ENCODE results near the gene THSD7B.
"Not testable (repeated sequence)": the region's sequence is repeated elsewhere in the genome, so short reads cannot be mapped to it uniquely, and the experiment has no call there.

Gene THSD7B, protein sequence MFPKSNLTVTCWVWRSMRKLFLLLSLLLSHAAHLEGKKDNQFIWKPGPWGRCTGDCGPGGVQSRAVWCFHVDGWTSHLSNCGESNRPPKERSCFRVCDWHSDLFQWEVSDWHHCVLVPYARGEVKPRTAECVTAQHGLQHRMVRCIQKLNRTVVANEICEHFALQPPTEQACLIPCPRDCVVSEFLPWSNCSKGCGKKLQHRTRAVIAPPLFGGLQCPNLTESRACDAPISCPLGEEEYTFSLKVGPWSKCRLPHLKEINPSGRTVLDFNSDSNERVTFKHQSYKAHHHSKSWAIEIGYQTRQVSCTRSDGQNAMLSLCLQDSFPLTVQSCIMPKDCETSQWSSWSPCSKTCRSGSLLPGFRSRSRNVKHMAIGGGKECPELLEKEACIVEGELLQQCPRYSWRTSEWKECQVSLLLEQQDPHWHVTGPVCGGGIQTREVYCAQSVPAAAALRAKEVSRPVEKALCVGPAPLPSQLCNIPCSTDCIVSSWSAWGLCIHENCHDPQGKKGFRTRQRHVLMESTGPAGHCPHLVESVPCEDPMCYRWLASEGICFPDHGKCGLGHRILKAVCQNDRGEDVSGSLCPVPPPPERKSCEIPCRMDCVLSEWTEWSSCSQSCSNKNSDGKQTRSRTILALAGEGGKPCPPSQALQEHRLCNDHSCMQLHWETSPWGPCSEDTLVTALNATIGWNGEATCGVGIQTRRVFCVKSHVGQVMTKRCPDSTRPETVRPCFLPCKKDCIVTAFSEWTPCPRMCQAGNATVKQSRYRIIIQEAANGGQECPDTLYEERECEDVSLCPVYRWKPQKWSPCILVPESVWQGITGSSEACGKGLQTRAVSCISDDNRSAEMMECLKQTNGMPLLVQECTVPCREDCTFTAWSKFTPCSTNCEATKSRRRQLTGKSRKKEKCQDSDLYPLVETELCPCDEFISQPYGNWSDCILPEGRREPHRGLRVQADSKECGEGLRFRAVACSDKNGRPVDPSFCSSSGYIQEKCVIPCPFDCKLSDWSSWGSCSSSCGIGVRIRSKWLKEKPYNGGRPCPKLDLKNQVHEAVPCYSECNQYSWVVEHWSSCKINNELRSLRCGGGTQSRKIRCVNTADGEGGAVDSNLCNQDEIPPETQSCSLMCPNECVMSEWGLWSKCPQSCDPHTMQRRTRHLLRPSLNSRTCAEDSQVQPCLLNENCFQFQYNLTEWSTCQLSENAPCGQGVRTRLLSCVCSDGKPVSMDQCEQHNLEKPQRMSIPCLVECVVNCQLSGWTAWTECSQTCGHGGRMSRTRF (N-terminal part only)

DNA sequence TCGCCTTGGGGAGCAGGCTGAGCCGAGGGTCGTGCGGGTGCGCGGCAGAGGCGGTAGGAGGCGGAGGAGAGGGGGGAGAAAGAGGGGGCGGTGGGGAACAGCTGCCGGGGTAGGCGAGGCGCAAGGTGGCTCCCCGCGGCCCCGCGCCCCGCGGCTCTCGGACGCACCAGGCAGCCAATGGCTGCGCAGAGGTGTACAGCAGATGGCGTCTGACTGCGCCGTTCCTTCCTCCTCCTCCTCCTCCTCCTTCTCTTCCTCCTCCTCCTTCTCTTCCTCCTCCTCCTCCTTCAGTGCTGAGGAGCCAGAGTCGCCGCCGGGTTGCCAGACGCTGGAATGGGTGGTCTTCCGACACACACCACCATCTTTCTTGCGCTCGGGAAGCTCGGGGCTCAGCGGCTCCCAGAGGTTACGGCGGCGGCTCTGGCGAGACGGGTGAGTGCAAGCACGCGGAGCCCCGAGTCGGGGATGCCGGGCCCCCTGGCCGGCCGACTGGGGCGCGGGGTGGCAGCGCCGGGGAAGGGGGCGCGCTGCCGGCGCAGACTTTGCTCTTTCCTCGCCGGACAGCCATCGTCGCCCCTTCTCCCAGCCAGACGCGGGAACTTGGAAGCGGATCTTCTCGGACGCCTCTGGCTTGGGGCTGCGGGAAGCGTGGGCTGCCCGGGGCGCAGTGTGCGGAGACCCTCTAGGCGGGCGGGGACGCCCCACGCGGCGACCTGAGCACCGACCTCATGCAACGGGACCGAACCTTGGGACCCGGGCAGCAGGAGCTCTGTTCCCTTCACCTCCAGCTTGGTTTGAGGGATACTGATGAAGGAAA is at the start of gene THSD7B:
THSD7B (plus strand) TSS at position 290 of the 817 bp plus-strand sequence. CDS start 116,634 bp downstream, outside the sequence.
- no peak for DNase-seq

DNA sequence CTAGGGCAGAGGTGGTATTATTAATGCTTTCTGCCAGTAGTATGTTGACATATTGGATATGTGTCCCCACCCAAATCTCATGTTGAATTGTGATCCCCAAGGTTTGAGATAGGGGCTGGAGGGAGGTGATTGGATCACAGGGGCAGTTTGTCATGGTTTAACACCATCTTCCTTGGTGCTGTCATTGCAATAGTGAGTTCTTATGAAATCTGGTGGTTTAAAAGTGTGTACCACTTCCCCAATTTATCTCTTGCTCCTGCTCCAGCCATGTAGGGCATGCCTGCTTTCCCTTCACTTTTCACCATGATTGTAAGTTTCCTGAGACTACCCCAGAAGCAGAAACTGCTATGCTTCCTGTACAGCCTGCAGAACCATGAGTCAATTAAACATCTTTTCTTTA is 47.1 kb upstream of the THSD7B start:
- no peak for DNase-seq

DNA sequence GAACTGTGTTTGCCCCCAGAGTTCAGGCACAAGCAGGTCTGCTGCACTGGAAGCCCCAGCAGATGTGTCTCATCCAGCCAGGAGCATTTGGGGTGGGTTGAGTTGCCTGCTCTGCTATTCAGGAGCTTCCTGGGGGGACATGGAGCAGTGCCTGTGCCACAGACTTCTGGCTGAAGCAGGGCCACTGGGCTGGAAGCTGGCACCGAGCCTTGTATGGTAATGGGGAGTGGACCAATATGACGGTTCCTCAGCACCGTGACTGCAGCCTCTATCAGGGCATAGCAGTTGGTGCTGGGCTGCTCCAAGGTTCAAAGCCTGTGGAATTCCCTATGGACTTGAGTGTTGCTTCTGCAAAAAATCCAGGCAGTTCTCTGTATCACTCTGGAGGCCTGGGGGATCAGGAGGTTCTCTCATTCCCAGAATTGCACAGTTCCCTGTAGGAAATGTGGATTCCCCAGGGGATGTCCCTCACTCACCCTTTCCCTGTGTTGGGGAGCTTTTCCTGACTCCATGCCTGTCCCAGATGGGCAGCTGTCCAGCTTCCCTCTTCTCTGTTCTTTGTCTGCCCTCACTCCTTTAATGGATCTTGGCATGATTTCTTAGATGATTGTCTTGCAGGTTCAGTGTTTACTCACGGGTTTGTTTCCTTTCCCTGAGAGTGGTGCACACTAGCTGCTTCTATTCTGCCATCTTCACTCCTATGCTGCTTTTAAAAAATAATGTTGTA is 37.2 kb upstream of the THSD7B start:
- no peak for DNase-seq

DNA sequence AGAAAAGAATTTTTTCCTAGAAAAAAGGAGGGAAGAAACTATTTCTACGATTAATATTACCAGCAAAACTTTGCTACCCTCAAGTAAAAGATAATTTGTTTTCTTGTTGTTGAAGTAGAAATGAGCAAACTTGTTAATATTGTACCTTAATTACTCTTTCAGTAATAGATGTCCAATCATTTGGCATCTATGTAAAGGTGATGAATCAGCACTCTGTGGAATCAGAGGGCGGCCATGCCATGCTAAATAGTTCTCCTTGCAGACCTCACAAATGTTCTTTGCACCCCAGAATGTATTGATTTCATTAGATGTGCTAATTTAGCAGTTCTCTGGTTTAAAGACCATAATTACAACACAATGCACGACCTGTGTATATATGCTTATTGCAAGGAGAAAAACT is 29.1 kb upstream of the THSD7B start:
- DNase-seq, result no peak

DNA sequence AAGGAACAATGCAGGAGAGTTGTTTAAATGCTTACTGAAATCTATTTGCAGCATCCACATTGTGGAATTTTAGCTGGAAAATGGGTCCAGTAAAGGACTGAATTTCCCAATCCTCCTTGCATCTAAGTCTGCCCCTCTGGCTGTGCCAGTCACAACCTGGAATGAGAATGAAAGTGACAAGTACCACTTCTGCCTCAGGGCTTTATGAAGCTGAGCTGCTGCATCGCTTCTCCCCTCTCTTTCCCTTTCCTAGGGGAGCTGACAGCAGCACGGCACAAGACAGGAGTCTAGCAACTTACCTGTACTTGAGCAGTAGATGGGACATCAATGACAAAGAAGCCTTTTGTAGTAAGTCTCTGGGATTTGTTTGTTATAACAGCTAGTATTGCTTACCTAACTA is 27.3 kb upstream of the THSD7B start:
- no peak for DNase-seq

DNA sequence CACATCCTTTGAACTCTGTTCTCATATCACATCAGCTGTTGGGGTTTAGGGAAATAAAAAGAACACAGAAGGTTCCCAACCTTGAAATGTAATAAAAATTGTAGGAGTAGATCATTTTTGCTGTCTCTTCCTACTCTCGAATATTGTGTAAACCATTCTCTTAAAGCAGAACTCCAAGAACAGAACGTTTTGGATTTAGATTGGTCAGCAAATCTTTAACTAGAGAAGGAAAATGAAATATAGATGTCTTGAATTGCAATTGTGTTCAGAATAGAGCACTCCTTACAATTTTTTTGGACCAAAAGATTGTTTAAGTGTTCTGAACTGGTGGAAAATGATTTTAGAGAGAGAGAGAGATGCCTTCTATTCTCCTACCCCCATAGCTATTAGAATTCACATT is 23.9 kb upstream of the THSD7B start:
- DNase-seq, result no peak

DNA sequence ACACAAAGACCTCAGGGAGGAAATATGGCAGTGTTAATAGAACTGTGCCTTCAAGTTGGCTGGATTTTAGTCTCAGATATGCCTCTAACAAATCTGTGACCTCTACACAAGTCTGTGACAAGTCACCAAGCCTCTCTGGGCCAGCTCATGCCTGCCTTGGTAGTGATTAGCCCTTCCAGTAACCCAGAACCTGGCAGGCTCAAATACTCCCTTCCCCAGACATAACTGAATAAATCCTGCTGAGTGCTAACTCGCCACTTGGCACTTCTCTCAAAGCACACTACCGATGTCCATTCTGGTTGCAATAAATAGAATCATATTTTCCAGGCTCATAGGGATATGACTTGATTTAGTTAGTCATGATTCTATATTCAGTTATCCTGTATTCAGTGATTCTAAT is 15.3 kb upstream of the THSD7B start:
- DNase-seq, result no peak

DNA sequence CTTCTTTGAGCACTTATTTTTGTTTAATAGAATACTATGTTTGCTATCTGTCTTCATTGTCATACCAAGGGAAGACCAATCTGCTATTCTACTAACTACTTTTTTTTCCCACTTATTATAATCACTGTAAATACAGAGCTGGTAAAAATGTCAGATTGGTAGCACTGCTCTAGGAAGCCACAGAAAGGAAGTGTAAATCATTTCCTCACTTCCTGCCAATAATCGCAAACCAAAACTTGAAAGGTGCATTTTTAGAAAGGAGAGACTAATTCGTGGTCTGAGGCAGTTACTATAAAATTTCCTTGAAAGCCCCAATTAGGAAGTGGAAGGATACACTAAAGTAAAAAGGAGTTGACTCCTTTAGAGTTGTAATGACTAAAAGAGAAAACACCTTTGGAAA is 13.9 kb upstream of the THSD7B start:
- DNase-seq, result no peak

DNA sequence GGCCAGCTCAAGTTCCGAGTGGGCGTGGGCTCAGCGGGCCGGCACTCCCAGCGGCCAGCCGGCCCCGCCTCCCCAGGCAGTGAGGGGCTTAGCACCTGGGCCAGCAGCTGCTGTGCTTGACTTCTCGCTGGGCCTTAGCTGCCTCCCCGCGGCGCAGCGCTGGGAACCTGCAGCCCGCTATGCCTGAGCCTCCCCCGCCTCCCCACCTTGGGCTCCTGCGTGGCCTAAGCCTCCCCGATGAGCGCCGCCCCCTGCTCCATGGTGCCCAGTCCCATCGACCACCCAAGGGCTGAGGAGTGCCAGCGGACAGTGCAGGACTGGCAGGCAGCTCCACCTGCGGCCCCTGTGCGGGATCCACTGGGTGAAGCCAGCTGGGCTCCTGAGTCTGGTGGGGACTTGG is 6.8 kb upstream of the THSD7B start:
- not testable (repeated sequence) for DNase-seq

DNA sequence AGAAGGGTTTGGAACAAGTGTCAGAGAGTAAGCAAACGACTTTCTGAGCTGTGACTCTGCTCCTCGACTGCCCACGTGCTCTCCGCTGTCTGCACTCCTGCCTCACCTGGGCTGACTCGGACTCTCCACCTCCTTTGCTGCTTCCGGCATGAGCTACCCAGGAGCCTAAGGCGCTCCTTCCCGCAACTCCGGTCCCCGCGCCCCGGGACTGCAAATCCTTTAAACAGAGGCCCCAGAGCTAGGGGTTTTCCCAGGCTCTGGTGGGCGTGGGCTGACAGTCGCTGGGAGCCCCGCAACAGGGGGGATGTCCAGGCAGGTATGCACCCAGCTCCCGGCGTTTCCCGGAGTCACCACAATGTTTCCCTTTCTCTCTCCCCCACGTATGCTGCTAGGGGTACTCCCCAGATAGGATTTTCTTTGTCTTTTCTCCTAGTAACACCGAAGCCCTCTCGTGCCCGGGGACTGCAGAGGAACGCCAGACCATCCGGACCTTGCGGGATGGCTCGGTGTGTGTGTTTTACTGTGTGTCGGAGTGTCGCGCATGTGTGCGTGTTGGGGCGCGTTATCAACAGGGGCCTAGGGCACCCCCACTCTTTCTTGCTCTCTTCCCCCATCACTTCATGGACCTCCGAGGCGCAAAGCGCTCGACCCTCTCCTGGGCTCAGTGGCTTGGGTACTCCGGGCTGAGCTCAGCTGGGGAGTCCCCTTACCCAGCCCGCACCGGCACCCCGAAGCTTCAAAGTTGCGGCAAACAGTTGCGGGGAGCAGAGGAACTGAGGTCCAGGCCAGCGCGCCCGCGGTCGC is 691 bp upstream of the THSD7B start:
- no peak for DNase-seq

DNA sequence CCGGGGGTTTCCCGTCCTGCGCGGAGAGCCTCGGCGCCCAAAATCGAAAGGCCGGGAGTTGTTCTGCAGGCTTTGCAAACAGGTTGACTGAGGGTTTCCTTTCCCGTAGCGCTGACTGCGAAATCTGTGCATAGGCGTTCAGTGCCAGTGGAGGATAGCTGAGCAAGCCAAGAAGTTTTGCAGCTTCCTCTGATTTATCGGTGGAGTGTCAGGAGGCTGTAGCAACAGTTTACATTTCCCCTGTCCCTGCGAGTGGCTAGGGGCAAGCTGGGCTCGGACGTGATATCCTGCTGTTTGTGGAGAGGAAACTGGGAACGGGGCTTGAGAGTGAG is 694 bp downstream of the THSD7B start:
- no peak for DNase-seq

DNA sequence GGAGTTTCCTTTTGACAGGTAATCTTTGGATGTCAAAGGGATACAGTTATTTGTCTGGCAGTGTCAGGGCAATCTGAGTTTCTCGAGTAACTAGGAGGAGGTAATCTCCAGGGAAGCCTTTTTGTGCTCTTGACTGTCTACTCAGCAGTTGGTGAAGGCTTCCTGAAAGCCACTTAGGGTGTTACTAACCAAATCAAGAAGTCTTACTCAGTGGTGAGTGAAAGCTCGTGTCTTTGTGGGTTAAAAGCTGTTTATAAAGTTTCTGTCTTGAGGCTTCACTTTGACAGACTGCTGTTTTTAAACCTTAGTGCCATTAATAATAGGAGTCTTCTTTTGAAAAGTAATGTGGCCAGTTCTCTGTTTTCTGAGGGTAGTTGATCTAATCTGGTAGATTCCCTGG is 1.7 kb downstream of the THSD7B start:
- DNase-seq, result no peak

DNA sequence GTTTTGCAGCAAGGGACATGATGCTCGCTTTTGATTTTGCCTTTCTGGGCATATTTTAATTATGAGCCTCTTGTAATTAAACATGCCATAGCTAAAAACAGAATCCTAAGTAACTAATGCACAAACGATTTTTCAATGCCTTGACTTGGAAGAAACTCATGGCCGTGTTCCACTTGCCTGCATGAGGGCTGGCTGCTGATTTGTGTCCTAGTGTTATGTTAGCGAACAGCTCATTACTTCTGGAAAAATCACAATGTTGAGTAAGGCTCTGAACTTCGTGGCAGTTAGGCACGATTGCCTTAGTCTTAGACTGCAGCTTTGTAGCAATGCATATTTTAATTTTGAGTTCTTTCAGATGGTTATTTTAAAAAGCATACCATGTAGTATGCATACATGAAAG is 4.5 kb downstream of the THSD7B start:
- DNase-seq, result no peak

DNA sequence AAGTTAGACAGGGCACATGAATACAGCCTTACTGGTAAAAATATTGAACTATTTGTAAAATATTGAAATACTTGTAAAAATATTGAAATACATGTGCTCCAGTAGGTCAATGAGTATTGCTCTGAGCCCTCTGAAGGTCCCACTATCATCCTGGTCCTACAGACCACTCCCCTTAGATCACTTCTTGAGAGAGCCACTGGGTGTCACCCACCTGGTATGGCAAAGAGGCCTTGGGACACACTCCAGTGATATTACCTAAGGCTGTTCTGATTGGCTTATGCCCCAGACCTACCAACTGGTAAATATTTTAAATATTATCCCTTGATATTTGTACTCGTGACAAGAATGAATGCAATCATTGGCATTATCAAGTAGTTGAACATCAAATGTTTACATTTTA is 5.0 kb downstream of the THSD7B start:
- no peak for DNase-seq

DNA sequence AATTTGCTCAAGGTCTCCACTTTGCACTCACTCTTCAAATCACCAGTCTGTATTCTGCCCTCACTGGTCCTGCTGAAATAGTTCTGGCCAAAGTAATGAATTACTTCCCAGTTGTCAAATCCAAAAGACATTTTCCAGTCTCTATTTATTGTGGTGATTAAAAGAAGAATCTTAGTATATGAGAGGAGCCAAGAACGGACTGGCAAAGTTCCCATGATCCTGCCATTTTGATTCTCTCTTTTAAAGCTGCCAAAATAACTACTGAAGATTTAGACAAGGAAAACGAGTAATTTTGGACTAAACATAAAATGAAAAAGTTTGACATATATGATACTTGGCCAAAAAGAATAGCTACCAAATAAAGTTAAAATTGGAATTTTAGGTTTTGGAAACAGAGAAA is 12.0 kb downstream of the THSD7B start:
- no peak for DNase-seq

DNA sequence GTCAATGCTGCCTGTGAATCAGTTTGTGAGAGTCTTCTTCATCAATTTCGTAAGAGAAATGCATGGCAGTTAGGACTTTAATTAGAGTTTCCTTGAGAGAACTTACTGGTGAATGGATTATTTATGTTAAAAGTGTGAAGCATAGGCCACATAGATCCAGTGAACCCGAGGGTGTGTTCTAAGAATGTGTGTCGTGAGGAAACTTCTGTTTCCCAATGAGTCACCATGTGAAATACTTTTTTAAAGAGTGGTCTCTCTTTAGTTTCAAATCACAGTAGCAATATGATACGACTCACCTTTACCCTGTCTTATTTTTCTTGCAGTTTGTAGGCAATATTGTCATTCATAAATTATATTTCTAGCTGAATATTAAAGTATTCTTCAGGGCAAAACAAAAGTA is 18.5 kb downstream of the THSD7B start:
- DNase-seq, result no peak

DNA sequence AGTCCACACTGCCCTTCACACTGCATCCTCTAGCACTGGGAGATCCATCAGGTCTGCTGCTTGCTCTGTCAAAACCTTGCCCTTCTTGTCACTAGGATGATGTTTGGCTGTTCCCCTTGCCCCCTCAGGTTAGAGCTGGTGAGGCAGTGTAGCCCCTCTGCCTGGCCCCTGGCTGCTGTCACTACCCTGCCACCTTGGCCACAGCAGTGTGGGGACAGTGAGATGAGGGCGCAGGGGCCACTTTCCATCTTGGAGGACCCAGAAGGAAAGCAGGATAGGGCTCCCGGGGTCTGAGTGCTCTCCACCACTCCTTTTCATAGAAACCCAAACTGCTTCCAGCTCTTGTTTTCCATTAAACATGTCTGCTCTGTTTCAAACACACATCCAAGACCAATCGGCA is 19.9 kb downstream of the THSD7B start:
- DNase-seq, result no peak

DNA sequence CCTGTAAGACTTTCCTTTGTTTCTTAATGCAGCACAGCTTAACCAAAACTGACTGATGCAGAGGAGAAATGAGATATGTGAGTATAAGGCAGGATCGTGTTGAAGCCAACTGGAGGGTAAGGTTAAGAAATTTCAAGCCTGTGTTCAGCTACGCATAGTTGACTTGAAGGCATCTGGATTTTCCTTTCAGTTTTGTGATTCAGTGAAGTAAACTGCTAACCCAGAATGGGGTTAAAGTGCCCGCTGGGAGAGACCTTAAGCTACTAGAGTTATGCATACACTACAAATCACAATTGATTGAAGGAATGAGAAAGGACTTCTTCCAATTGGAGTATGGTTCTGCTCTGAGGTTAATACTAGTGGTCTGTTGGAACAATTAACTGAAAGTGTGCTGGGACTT is 22.6 kb downstream of the THSD7B start:
- DNase-seq, result no peak

DNA sequence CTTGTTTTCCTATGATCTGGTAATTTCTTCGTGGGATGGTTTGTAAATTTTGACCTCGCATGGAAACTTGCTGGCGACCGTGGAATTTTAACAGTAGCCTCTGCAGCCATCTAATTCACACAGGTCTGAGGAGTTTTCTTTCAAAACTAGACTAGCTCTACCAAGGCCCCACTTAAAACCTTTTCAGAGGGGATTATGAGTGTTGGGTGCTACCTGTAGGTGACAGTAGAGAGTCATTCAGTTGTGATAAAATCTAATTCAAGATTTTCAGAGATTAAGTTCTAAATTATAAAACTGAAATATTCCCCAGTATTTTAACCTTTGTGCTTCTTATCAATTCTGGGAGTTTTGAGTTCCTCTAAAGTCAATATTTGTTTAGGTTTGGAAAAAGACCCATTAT is 31.0 kb downstream of the THSD7B start:
- no peak for DNase-seq

DNA sequence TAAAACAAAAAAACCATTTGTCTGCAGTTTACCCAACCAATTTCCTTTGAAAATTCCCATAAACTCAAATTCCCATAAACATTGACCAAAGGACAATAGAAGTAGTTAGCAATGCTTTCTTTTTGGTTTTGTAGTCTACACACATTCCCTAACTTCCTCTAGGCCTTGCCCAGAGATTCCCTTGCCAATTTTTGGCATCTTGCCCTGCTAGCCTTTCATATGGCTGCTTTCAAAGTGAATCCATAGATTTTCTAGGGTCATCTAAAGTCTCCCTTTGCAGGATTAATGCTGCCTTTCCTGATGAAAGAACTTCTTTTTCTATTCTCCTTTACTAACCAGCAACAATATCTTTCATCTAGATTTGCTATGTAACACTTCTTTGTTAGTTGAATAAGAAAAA is 33.4 kb downstream of the THSD7B start:
- no peak for DNase-seq

DNA sequence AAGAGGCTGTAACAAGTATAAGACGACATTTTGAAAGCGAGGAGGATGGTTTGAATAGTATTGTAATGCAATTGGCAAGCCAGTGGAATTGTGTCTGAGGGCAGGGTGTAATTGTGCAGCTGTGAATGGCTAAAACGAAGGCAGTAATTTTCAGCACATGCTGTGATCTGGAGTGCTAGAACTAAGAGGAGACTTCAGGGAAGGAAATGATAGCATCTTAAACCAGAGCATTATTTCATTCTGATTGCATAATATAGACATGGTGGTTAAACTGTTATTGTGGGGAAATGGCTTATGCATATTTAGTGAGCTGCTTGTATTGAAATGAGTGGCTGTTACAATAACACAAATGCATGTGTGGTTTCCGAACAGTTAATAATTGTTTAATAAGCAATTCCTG is 36.3 kb downstream of the THSD7B start:
- no peak for DNase-seq
